ENCODE data around the gene TANGO6. TPM values are rescaled to one million over a fixed set of nuclear protein-coding genes. Genes with fewer than 3 reads are reported as not detected.

The TANGO6 gene
- total RNA-seq, 2 experiments from 2014 or later, result 17.1 to 18.1 TPM

- H3K27me3 ChIP-seq (ENCODE audit: control insufficient read depth in 1 of 2, insufficient read depth in 2 of 2, low read length in 2 of 2), result no peaks in the 10 kb centered on the region
- intact Hi-C loops (cut with DNase I, micrococcal nuclease), result no loop called here
- ATAC-seq (ENCODE audit: poor library complexity) (no peak), DNase-seq (no peak)
- H3K9me3 ChIP-seq (ENCODE audit: control insufficient read depth in 1 of 2, insufficient read depth in 1 of 2, low read length in 2 of 2), result no peaks in the 10 kb centered on the region
- no peaks in the 10 kb centered on the region for H3K4me1 ChIP-seq (ENCODE audit: insufficient read depth, low read length)
- no peak for TF ChIP-seq CTCF (IDR thresholded peaks at IDR 0.05)
- Mint-ChIP-seq H3K36me3 (ENCODE audit: low read depth) (peaks cover 56% of the 10 kb centered on the region), H3K4me3 (no peak overlapping the region), H3K27me3 (no peaks in the 10 kb centered on the region), H3K4me1 (ENCODE audit: low read depth) (no peaks in the 10 kb centered on the region), H3K9me3 (no peaks in the 10 kb centered on the region), H3K27ac (no peak overlapping the region)
- no peak overlapping the region for H3K4me3 ChIP-seq (ENCODE audit: low read length)
- peaks cover 29% of the 10 kb centered on the region for H3K36me3 ChIP-seq (ENCODE audit: insufficient read depth, low read length)
- POLR2A ChIA-PET, result no interaction called here
- CTCF ChIA-PET, result no interaction called here
- no peak overlapping the region for H3K27ac ChIP-seq (ENCODE audit: low read depth in 1 of 2, low read length in 2 of 2)
These were observed 66.7 kb downstream of the TANGO6 start for GRCh38 chr16:68910051-68910450.

- Mint-ChIP-seq H3K36me3 (ENCODE audit: low read depth) (peaks cover 55% of the 10 kb centered on the region), H3K27me3 (no peaks in the 10 kb centered on the region), H3K4me1 (ENCODE audit: low read depth) (no peaks in the 10 kb centered on the region), H3K9me3 (no peaks in the 10 kb centered on the region), H3K27ac (no peak overlapping the region), H3K4me3 (no peak overlapping the region)
- no peaks in the 10 kb centered on the region for H3K9me3 ChIP-seq (ENCODE audit: control insufficient read depth in 1 of 2, insufficient read depth in 1 of 2, low read length in 2 of 2)
- CTCF ChIA-PET, result no interaction called here
- H3K27me3 ChIP-seq (ENCODE audit: control insufficient read depth in 1 of 2, insufficient read depth in 2 of 2, low read length in 2 of 2), result no peaks in the 10 kb centered on the region
- H3K36me3 ChIP-seq (ENCODE audit: insufficient read depth, low read length), result peaks cover 27% of the 10 kb centered on the region
- no peak for DNase-seq
- POLR2A ChIA-PET, result no interaction called here
- TF ChIP-seq CTCF (IDR thresholded peaks at IDR 0.05), result no peak
- no peak overlapping the region for H3K27ac ChIP-seq (ENCODE audit: low read depth in 1 of 2, low read length in 2 of 2)
- intact Hi-C loops (cut with DNase I, micrococcal nuclease), result no loop called here
- no peak for ATAC-seq (ENCODE audit: poor library complexity)
- no peak overlapping the region for H3K4me3 ChIP-seq (ENCODE audit: low read length)
- no peaks in the 10 kb centered on the region for H3K4me1 ChIP-seq (ENCODE audit: insufficient read depth, low read length)
These were observed 72.3 kb downstream of the TANGO6 start for GRCh38 chr16:68915589-68915988.

GRCh38 chr16:68917541-68917940 lies 74.2 kb downstream of the TANGO6 start:
- intact Hi-C loops (cut with DNase I, micrococcal nuclease), result no loop called here
- no peaks in the 10 kb centered on the region for H3K9me3 ChIP-seq (ENCODE audit: control insufficient read depth in 1 of 2, insufficient read depth in 1 of 2, low read length in 2 of 2)
- Mint-ChIP-seq H3K9me3 (no peaks in the 10 kb centered on the region), H3K4me1 (ENCODE audit: low read depth) (no peaks in the 10 kb centered on the region), H3K27me3 (no peaks in the 10 kb centered on the region), H3K4me3 (no peak overlapping the region), H3K27ac (no peak overlapping the region), H3K36me3 (ENCODE audit: low read depth) (peaks cover 56% of the 10 kb centered on the region)
- ATAC-seq (ENCODE audit: poor library complexity) (no peak), DNase-seq (no peak)
- no peak overlapping the region for H3K4me3 ChIP-seq (ENCODE audit: low read length)
- H3K36me3 ChIP-seq (ENCODE audit: insufficient read depth, low read length), result peaks cover 31% of the 10 kb centered on the region
- no peak overlapping the region for H3K27ac ChIP-seq (ENCODE audit: low read depth in 1 of 2, low read length in 2 of 2)
- CTCF ChIA-PET, result interaction anchor here (0.6 kb wide), 1 partner anchor 11 kb away, joined by 3 read pairs; no protein-coding TSS in a partner anchor
- POLR2A ChIA-PET, result no interaction called here
- no peak for TF ChIP-seq CTCF (IDR thresholded peaks at IDR 0.05)
- no peaks in the 10 kb centered on the region for H3K27me3 ChIP-seq (ENCODE audit: control insufficient read depth in 1 of 2, insufficient read depth in 2 of 2, low read length in 2 of 2)
- no peaks in the 10 kb centered on the region for H3K4me1 ChIP-seq (ENCODE audit: insufficient read depth, low read length)
